Loucy (cell line): ENCODE measurements around the gene JAZF1.

ENCODE experiments used
- EZH2phosphoT487 ChIP-seq: fragments of 200-600 bp; IDR thresholded peaks from 2 replicates; pipeline ENCODE4 v1.6.1; 2018; ENCODE audit warnings: antibody characterized with exemption, mild to moderate bottlenecking, moderate library complexity, borderline replicate concordance
- TF ChIP-seq, protein P1 (sequence below): fragments of 200-600 bp; sonication (generic); conservative IDR thresholded peaks from 2 replicates; pipeline ENCODE4 v1.5.1; 2014; ENCODE audit warnings: mild to moderate bottlenecking, antibody characterized with exemption, low read length

DNA sequence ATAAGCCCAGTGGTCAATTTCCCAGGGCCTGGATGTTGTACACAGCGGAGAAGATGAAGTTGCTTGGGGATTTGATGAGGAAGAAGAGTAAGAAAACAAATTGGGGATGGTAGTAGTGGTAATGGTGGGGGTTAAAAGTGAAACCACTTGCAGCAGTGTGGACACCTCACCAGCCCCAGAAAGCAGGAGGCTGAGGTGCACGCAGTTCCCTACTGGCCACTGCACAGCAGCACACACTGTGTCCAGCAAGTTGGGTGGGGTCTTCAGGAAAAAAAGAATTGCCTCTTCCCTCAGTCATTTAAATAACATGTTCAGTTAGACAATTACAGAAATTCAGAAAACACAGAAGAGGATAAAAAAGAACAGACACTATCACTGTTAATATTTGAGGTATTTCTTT lies 344.1 kb downstream of the JAZF1 start:
- TF ChIP-seq EZH2phosphoT487: no peak
- TF ChIP-seq, protein P1, sequence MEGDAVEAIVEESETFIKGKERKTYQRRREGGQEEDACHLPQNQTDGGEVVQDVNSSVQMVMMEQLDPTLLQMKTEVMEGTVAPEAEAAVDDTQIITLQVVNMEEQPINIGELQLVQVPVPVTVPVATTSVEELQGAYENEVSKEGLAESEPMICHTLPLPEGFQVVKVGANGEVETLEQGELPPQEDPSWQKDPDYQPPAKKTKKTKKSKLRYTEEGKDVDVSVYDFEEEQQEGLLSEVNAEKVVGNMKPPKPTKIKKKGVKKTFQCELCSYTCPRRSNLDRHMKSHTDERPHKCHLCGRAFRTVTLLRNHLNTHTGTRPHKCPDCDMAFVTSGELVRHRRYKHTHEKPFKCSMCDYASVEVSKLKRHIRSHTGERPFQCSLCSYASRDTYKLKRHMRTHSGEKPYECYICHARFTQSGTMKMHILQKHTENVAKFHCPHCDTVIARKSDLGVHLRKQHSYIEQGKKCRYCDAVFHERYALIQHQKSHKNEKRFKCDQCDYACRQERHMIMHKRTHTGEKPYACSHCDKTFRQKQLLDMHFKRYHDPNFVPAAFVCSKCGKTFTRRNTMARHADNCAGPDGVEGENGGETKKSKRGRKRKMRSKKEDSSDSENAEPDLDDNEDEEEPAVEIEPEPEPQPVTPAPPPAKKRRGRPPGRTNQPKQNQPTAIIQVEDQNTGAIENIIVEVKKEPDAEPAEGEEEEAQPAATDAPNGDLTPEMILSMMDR: no peak
